ENCODE results near the gene CHRNA5.

The CHRNA5 gene

GRCh38 chr15:78614021-78614420 lies 48.7 kb downstream of the CHRNA5 start:
- Histone ChIP-seq H3K27ac (no peak overlapping the region), H4K20me1 (ENCODE audit: insufficient read depth) (no peaks in the 10 kb centered on the region), H3K4me3 (IDR thresholded peaks at IDR 0.05; ENCODE audit: insufficient read depth, low read depth, low read length) (no peak overlapping the region), H3K4me2 (no peak overlapping the region), H3K9ac (no peak overlapping the region), H3K4me1 (ENCODE audit: low read depth, poor library complexity, severe bottlenecking) (peaks cover 3% of the 10 kb centered on the region), H3K79me2 (ENCODE audit: insufficient read depth, low read depth) (no peaks in the 10 kb centered on the region), H2AFZ (ENCODE audit: low read depth) (no peak overlapping the region), H3K36me3 (ENCODE audit: insufficient read depth) (no peaks in the 10 kb centered on the region), H3K27me3 (ENCODE audit: insufficient read depth, low read depth) (no peaks in the 10 kb centered on the region)
- TF ChIP-seq CTCF (conservative IDR thresholded peaks at IDR 0.05; ENCODE audit: low read depth, low read length) = no peak

- no peaks in the 10 kb centered on the region for H3K27me3 ChIP-seq (ENCODE audit: insufficient read depth, low read depth)
- H3K4me3 ChIP-seq (IDR thresholded peaks at IDR 0.05; ENCODE audit: insufficient read depth, low read depth, low read length) = no peak overlapping the region
- no peak overlapping the region for H2AFZ ChIP-seq (ENCODE audit: low read depth)
- no peak for TF ChIP-seq CTCF (conservative IDR thresholded peaks at IDR 0.05; ENCODE audit: low read depth, low read length)
- no peaks in the 10 kb centered on the region for H3K36me3 ChIP-seq (ENCODE audit: insufficient read depth)
- H4K20me1 ChIP-seq (ENCODE audit: insufficient read depth) = no peaks in the 10 kb centered on the region
- no peak overlapping the region for H3K4me2 ChIP-seq
- H3K4me1 ChIP-seq (ENCODE audit: low read depth, poor library complexity, severe bottlenecking) = peaks cover 3% of the 10 kb centered on the region
- no peak overlapping the region for H3K9ac ChIP-seq
- no peaks in the 10 kb centered on the region for H3K79me2 ChIP-seq (ENCODE audit: insufficient read depth, low read depth)
- H3K27ac ChIP-seq = no peak overlapping the region
These were observed 49.9 kb downstream of the CHRNA5 start for GRCh38 chr15:78615151-78615589.

GRCh38 chr15:78616506-78616905 lies 51.2 kb downstream of the CHRNA5 start:
- H3K79me2 ChIP-seq (ENCODE audit: insufficient read depth, low read depth) = no peaks in the 10 kb centered on the region
- TF ChIP-seq CTCF (conservative IDR thresholded peaks at IDR 0.05; ENCODE audit: low read depth, low read length) = no peak
- no peak overlapping the region for H3K4me3 ChIP-seq (IDR thresholded peaks at IDR 0.05; ENCODE audit: insufficient read depth, low read depth, low read length)
- no peaks in the 10 kb centered on the region for H3K27me3 ChIP-seq (ENCODE audit: insufficient read depth, low read depth)
- H3K4me1 ChIP-seq (ENCODE audit: low read depth, poor library complexity, severe bottlenecking) = peaks cover 3% of the 10 kb centered on the region
- no peak overlapping the region for H3K9ac ChIP-seq
- no peaks in the 10 kb centered on the region for H3K36me3 ChIP-seq (ENCODE audit: insufficient read depth)
- no peak overlapping the region for H3K27ac ChIP-seq
- H2AFZ ChIP-seq (ENCODE audit: low read depth) = no peak overlapping the region
- no peak overlapping the region for H3K4me2 ChIP-seq
- no peaks in the 10 kb centered on the region for H4K20me1 ChIP-seq (ENCODE audit: insufficient read depth)

- Histone ChIP-seq H3K27ac (no peak overlapping the region), H2AFZ (ENCODE audit: low read depth) (no peak overlapping the region), H3K4me3 (IDR thresholded peaks at IDR 0.05; ENCODE audit: insufficient read depth, low read depth, low read length) (no peak overlapping the region), H3K4me1 (ENCODE audit: low read depth, poor library complexity, severe bottlenecking) (peaks cover 3% of the 10 kb centered on the region), H3K27me3 (ENCODE audit: insufficient read depth, low read depth) (no peaks in the 10 kb centered on the region), H3K4me2 (no peak overlapping the region), H3K79me2 (ENCODE audit: insufficient read depth, low read depth) (no peaks in the 10 kb centered on the region), H3K36me3 (ENCODE audit: insufficient read depth) (no peaks in the 10 kb centered on the region), H4K20me1 (ENCODE audit: insufficient read depth) (no peaks in the 10 kb centered on the region), H3K9ac (no peak overlapping the region)
- TF ChIP-seq CTCF (conservative IDR thresholded peaks at IDR 0.05; ENCODE audit: low read depth, low read length) = no peak
These were observed 51.8 kb downstream of the CHRNA5 start for GRCh38 chr15:78617076-78617475.

All from KMS-11 (cell line).